ENCODE results near the gene NOP16.

GRCh38 chr5:176350416-176350815 lies 38.0 kb downstream of the NOP16 start:
- no peak for TF ChIP-seq CTCF (conservative IDR thresholded peaks at IDR 0.05 in 1 of 2, IDR thresholded peaks at IDR 0.05 in 1 of 2; ENCODE audit: low read depth in 1 of 2, low read length in 2 of 2)
- no peak for TF ChIP-seq EZH2 (IDR thresholded peaks at IDR 0.05; ENCODE audit: low read length, missing control alignments)

Measured in fibroblast of lung (primary cell).